H9 (cell line): Measurements from ENCODE around the gene MED13L. TPM values are rescaled to one million over a fixed set of nuclear protein-coding genes. Genes with fewer than 3 reads are reported as not detected.

Source experiments
- DNase-seq: peaks from one replicate; pipeline ENCODE4 v3.0.0-alpha.2; 2017
- H2AFZ ChIP-seq: one replicate; pipeline ENCODE4 v1.6.1; 2013; ENCODE audit warnings: mild to moderate bottlenecking, low read length, control low read depth, moderate library complexity
- H2AK5ac ChIP-seq: 2 replicates; pipeline ENCODE4 v1.6.1; 2013; ENCODE audit warnings: low read length, control low read depth, mixed read lengths; ENCODE audit not compliant: insufficient read length
- H2BK120ac ChIP-seq: one replicate; pipeline ENCODE4 v1.6.1; 2013; ENCODE audit warnings: low read depth, mild to moderate bottlenecking, low read length, control low read depth, inconsistent platforms; ENCODE audit not compliant: poor library complexity, severe bottlenecking
- H2BK12ac ChIP-seq: 2 replicates; pipeline ENCODE4 v1.6.1; 2013; ENCODE audit warnings: low read length, control low read depth, mixed read lengths, low read depth; ENCODE audit not compliant: insufficient read length
- H2BK15ac ChIP-seq: 2 replicates; pipeline ENCODE4 v1.6.1; 2013; ENCODE audit warnings: low read depth, low read length, control low read depth
- H2BK20ac ChIP-seq: one replicate; pipeline ENCODE4 v1.6.1; 2013; ENCODE audit warnings: low read depth, mild to moderate bottlenecking, low read length, control low read depth, inconsistent platforms; ENCODE audit not compliant: poor library complexity, severe bottlenecking
- H2BK5ac ChIP-seq: 2 replicates; pipeline ENCODE4 v1.6.1; 2013; ENCODE audit warnings: low read length, control low read depth, mixed read lengths; ENCODE audit not compliant: insufficient read length
- H3K14ac ChIP-seq: 2 replicates; pipeline ENCODE4 v1.6.1; 2013; ENCODE audit warnings: low read length, control low read depth; ENCODE audit not compliant: insufficient read depth
- H3K18ac ChIP-seq: 2 replicates; pipeline ENCODE4 v1.6.1; 2013; ENCODE audit warnings: low read depth, mild to moderate bottlenecking, mixed read lengths, low read length, control low read depth; ENCODE audit not compliant: insufficient read length
- H3K23ac ChIP-seq: 2 replicates; pipeline ENCODE4 v1.6.1; 2013; ENCODE audit warnings: low read length, control low read depth, mixed read lengths, low read depth; ENCODE audit not compliant: insufficient read length
- H3K23me2 ChIP-seq: 2 replicates; pipeline ENCODE4 v1.6.1; 2013; ENCODE audit warnings: low read depth, mild to moderate bottlenecking, mixed read lengths, low read length, control low read depth; ENCODE audit not compliant: insufficient read length, poor library complexity, severe bottlenecking
- H3K27ac ChIP-seq: 2 replicates; pipeline ENCODE4 v1.5.1; 2013; ENCODE audit warnings: low read length, control low read depth, mixed read lengths, low read depth; ENCODE audit not compliant: insufficient read length
- H3K27me3 ChIP-seq: 2 replicates; pipeline ENCODE4 v1.6.1; 2013; ENCODE audit warnings: low read length, control low read depth, inconsistent platforms; ENCODE audit not compliant: insufficient read depth
- H3K4ac ChIP-seq: 2 replicates; pipeline ENCODE4 v1.6.1; 2013; ENCODE audit warnings: low read depth, mild to moderate bottlenecking, control low read depth, inconsistent platforms, low read length, moderate library complexity
- H3K4me1 ChIP-seq: 2 replicates; pipeline ENCODE4 v1.6.1; 2013; ENCODE audit warnings: low read length, control low read depth, inconsistent platforms; ENCODE audit not compliant: insufficient read depth
- H3K4me2 ChIP-seq: 2 replicates; pipeline ENCODE4 v1.6.1; 2013; ENCODE audit warnings: low read length, control low read depth, mixed read lengths; ENCODE audit not compliant: insufficient read length, insufficient read depth
- H3K56ac ChIP-seq: 2 replicates; pipeline ENCODE4 v1.6.1; 2013; ENCODE audit warnings: low read depth, mild to moderate bottlenecking, mixed read lengths, low read length, control low read depth; ENCODE audit not compliant: insufficient read length
- H3K79me1 ChIP-seq: 2 replicates; pipeline ENCODE4 v1.6.1; 2013; ENCODE audit warnings: low read depth, mild to moderate bottlenecking, moderate library complexity, low read length, control low read depth, inconsistent platforms; ENCODE audit not compliant: insufficient read depth, poor library complexity, severe bottlenecking
- H3K79me2 ChIP-seq: 2 replicates; pipeline ENCODE4 v1.6.1; 2013; ENCODE audit warnings: low read length, control low read depth, inconsistent platforms; ENCODE audit not compliant: insufficient read depth
- H3K9ac ChIP-seq: 2 replicates; pipeline ENCODE4 v1.6.1; 2013; ENCODE audit warnings: low read length, control low read depth, mixed read lengths; ENCODE audit not compliant: insufficient read length; ENCODE audit errors: extremely low read depth
- H3K9me3 ChIP-seq: one replicate; pipeline ENCODE4 v1.6.1; 2013; ENCODE audit warnings: low read depth, low read length, inconsistent platforms; ENCODE audit not compliant: control insufficient read depth
- H3T11ph ChIP-seq: one replicate; pipeline ENCODE4 v1.6.1; 2013; ENCODE audit warnings: mild to moderate bottlenecking, low read length, control low read depth, inconsistent platforms
- H4K20me1 ChIP-seq: one replicate; pipeline ENCODE4 v1.6.1; 2013; ENCODE audit not compliant: control insufficient read depth, insufficient read length, insufficient read depth
- H4K5ac ChIP-seq: 2 replicates; pipeline ENCODE4 v1.6.1; 2013; ENCODE audit warnings: low read depth, mild to moderate bottlenecking, mixed read lengths, low read length, control low read depth; ENCODE audit not compliant: insufficient read length
- H4K8ac ChIP-seq: replicated peaks from 2 replicates; pipeline ENCODE4 v1.6.1; 2013; ENCODE audit warnings: low read length, control low read depth, mixed read lengths, low read depth; ENCODE audit not compliant: insufficient read length
- H4K91ac ChIP-seq: 2 replicates; pipeline ENCODE4 v1.6.1; 2013; ENCODE audit warnings: low read depth, mild to moderate bottlenecking, moderate library complexity, mixed read lengths, low read length, control low read depth; ENCODE audit not compliant: insufficient read length
- H3K27ac Mint-ChIP-seq, 3 experiments: 2 replicates in 2 of 3; 3 replicates in 1 of 3; pipeline ENCODE4 v1.8.0; 2020 to 2021; ENCODE audit warnings: mixed read lengths in 3 of 3, mild to moderate bottlenecking in 1 of 3, moderate library complexity in 1 of 3
- H3K27me3 Mint-ChIP-seq: 2 replicates; pipeline ENCODE4 v1.8.0; 2021; ENCODE audit warnings: low read depth, mild to moderate bottlenecking, moderate library complexity, mixed read lengths
- H3K36me3 Mint-ChIP-seq, 3 experiments: 2 replicates in 2 of 3; 3 replicates in 1 of 3; pipeline ENCODE4 v1.8.0; 2020 to 2021; ENCODE audit warnings: low read depth in 3 of 3, mixed read lengths in 3 of 3; ENCODE audit not compliant: insufficient read depth in 1 of 3
- H3K4me1 Mint-ChIP-seq, 2 experiments: 2 replicates each; pipeline ENCODE4 v1.8.0; 2020; ENCODE audit warnings: mixed read lengths in 2 of 2
- H3K4me3 Mint-ChIP-seq, 2 experiments: 2 replicates in 1 of 2; 3 replicates in 1 of 2; pipeline ENCODE4 v1.8.0; 2020 to 2021; ENCODE audit warnings: mild to moderate bottlenecking in 2 of 2, mixed read lengths in 2 of 2, moderate library complexity in 1 of 2
- H3K9me3 Mint-ChIP-seq, 2 experiments: 2 replicates in 1 of 2; 3 replicates in 1 of 2; pipeline ENCODE4 v1.8.0; 2020; ENCODE audit warnings: mild to moderate bottlenecking in 2 of 2, mixed read lengths in 2 of 2, moderate library complexity in 1 of 2
- WGBS: extraction: QIAGEN DNeasy Blood & Tissue Kit; methylation state at CpG from one replicate; pipeline ENCODE4 v1.1.7; 2013; ENCODE audit warnings: missing lambda C conversion rate, low lambda C conversion rate, mixed read lengths; ENCODE audit not compliant: insufficient read length; ENCODE audit errors: extremely low coverage; 5-methylcytosine and 5-hydroxymethylcytosine counted together
- total RNA-seq: library from RNA; stranded (reverse); gene quantifications from 2 replicates; pipeline ENCODE4 v1.2.1, GENCODE V29; 2021
- TF ChIP-seq, protein P1 (sequence below): fragments of 200-600 bp; sonication (generic); conservative IDR thresholded peaks from 3 replicates; pipeline ENCODE4 v1.8.0; 2021; ENCODE audit warnings: antibody characterized with exemption, mild to moderate bottlenecking

Gene MED13L
- total RNA-seq, 1 experiment from 2014 or later: 52.4 TPM

DNA sequence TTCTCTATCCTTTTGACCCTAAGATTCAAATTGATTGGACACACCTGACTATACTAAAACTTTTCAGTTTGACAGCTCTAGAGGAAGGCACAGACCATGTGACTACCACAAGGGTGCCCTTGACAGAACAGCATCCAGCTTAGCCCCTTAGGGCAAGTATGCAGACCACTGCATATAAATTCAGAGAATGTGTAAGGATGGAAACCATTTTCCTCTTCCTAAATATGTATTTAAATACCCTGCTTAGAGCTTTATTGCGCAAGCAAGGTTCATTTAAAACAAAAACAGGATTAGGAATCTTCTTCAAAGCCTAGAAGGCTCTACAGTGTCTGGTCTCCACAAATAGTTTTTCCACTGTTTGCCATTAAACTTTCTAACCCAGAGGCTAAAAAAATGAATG is 202.8 kb downstream of the MED13L start:
- H3K79me2 ChIP-seq: peaks cover 2% of the 10 kb centered on the region

More for the DNA sequence above, 202.8 kb downstream of the MED13L start:
- Histone ChIP-seq H3K23ac (no peak overlapping the region), H3K27ac (no peak overlapping the region), H4K5ac (no peak overlapping the region), H4K8ac (no peak overlapping the region), H3T11ph (no peak overlapping the region), H3K18ac (no peak overlapping the region), H4K20me1 (no peaks in the 10 kb centered on the region), H2BK12ac (no peak overlapping the region), H3K9me3 (no peaks in the 10 kb centered on the region), H3K27me3 (no peaks in the 10 kb centered on the region), H3K4me2 (no peak overlapping the region), H3K14ac (no peak overlapping the region), H3K56ac (no peak overlapping the region), H2BK20ac (no peak overlapping the region), H3K9ac (no peak overlapping the region), H2AK5ac (no peak overlapping the region), H2BK15ac (no peak overlapping the region), H3K23me2 (no peaks in the 10 kb centered on the region), H2AFZ (no peak overlapping the region), H3K4me1 (0 out of 2 replicates have a peak, but pooled peaks cover 3% of the 10 kb centered on the region), H2BK120ac (no peak overlapping the region), H3K4ac (no peak overlapping the region), H2BK5ac (no peak overlapping the region), H3K79me1 (no peaks in the 10 kb centered on the region), H4K91ac (no peak overlapping the region)
- H3K36me3 Mint-ChIP-seq: no peaks in the 10 kb centered on the region
- DNase-seq: no peak
- no peaks in the 10 kb centered on the region for H3K27me3 Mint-ChIP-seq
- TF ChIP-seq, protein P1, sequence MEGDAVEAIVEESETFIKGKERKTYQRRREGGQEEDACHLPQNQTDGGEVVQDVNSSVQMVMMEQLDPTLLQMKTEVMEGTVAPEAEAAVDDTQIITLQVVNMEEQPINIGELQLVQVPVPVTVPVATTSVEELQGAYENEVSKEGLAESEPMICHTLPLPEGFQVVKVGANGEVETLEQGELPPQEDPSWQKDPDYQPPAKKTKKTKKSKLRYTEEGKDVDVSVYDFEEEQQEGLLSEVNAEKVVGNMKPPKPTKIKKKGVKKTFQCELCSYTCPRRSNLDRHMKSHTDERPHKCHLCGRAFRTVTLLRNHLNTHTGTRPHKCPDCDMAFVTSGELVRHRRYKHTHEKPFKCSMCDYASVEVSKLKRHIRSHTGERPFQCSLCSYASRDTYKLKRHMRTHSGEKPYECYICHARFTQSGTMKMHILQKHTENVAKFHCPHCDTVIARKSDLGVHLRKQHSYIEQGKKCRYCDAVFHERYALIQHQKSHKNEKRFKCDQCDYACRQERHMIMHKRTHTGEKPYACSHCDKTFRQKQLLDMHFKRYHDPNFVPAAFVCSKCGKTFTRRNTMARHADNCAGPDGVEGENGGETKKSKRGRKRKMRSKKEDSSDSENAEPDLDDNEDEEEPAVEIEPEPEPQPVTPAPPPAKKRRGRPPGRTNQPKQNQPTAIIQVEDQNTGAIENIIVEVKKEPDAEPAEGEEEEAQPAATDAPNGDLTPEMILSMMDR: no peak
- H3K27ac Mint-ChIP-seq: no peak overlapping the region
- peaks cover 30 to 36% of the 10 kb centered on the region in 2 experiments for H3K4me1 Mint-ChIP-seq
- WGBS: no CpG with 5 or more reads among the region's 1 CpG
- H3K4me3 Mint-ChIP-seq: no peak overlapping the region
- H3K9me3 Mint-ChIP-seq: no peaks in the 10 kb centered on the region
